ENCODE results near the gene CD2.

The CD2 gene

GRCh38 chr1:116717318-116717717 is 36.9 kb upstream of the CD2 start:
- no peak overlapping the region for H3K27ac ChIP-seq
- in situ Hi-C loops (cut with HindIII; ENCODE audit: low pct_ligation_motif_present, low sequenced_read_pairs): no loop called here
- TF ChIP-seq, protein P1, sequence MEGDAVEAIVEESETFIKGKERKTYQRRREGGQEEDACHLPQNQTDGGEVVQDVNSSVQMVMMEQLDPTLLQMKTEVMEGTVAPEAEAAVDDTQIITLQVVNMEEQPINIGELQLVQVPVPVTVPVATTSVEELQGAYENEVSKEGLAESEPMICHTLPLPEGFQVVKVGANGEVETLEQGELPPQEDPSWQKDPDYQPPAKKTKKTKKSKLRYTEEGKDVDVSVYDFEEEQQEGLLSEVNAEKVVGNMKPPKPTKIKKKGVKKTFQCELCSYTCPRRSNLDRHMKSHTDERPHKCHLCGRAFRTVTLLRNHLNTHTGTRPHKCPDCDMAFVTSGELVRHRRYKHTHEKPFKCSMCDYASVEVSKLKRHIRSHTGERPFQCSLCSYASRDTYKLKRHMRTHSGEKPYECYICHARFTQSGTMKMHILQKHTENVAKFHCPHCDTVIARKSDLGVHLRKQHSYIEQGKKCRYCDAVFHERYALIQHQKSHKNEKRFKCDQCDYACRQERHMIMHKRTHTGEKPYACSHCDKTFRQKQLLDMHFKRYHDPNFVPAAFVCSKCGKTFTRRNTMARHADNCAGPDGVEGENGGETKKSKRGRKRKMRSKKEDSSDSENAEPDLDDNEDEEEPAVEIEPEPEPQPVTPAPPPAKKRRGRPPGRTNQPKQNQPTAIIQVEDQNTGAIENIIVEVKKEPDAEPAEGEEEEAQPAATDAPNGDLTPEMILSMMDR (IDR thresholded peaks at IDR 0.05; ENCODE audit: low read depth, low read length, missing control alignments): no peak
- no peak for DNase-seq
- no peak overlapping the region for H3K4me3 ChIP-seq (ENCODE audit: low read depth, low read length)
- no peaks in the 10 kb centered on the region for H3K27me3 ChIP-seq (replicated peaks)
- H3K36me3 ChIP-seq (replicated peaks): no peaks in the 10 kb centered on the region

- Histone ChIP-seq H3K36me3 (replicated peaks) (no peaks in the 10 kb centered on the region), H3K4me3 (ENCODE audit: low read depth, low read length) (no peak overlapping the region), H3K27me3 (replicated peaks) (no peaks in the 10 kb centered on the region), H3K27ac (no peak overlapping the region)
- DNase-seq: no peak
- TF ChIP-seq, protein P1 (IDR thresholded peaks at IDR 0.05; ENCODE audit: low read depth, low read length, missing control alignments): no peak
- in situ Hi-C loops (cut with HindIII; ENCODE audit: low pct_ligation_motif_present, low sequenced_read_pairs): no loop called here
Observed at GRCh38 chr1:116720364-116721038, 33.7 kb upstream of the CD2 start.

GRCh38 chr1:116721039-116721405 is 33.2 kb upstream of the CD2 start:
- TF ChIP-seq, protein P1 (IDR thresholded peaks at IDR 0.05; ENCODE audit: low read depth, low read length, missing control alignments): no peak
- no peaks in the 10 kb centered on the region for H3K36me3 ChIP-seq (replicated peaks)
- no peak overlapping the region for H3K27ac ChIP-seq
- H3K27me3 ChIP-seq (replicated peaks): no peaks in the 10 kb centered on the region
- DNase-seq: no peak
- no peak overlapping the region for H3K4me3 ChIP-seq (ENCODE audit: low read depth, low read length)
- in situ Hi-C loops (cut with HindIII; ENCODE audit: low pct_ligation_motif_present, low sequenced_read_pairs): no loop called here

DNA sequence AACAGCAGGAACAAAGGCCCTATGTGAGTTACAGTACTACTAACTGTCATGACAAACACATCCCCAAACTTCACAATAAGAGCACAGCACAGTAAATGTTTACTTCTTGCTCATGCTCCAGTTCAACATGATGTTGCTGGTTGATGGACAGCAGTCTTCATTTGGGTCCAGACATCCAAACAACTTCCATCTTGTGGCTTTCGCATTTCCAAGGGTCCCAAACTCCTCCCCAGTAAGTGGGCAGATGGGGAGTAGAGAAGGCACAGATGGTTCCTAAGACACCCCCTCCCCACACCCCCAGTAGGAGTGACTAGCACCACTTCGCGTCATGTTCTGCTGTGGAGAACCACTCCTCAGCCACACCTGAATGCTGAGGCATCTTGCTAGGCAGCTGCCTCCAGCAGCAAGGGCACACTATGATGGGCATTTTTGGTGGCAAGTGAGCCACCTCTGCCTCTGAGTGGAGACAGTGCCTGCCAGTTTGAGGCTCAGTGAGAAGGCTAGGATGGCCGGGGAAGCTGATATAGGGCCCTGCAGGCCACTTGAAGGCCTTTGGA is 32.7 kb upstream of the CD2 start:
- Histone ChIP-seq H3K27ac (no peak overlapping the region), H3K4me3 (ENCODE audit: low read depth, low read length) (no peak overlapping the region), H3K27me3 (replicated peaks) (no peaks in the 10 kb centered on the region), H3K36me3 (replicated peaks) (no peaks in the 10 kb centered on the region)
- DNase-seq: no peak
- TF ChIP-seq, protein P1 (IDR thresholded peaks at IDR 0.05; ENCODE audit: low read depth, low read length, missing control alignments): no peak
- in situ Hi-C loops (cut with HindIII; ENCODE audit: low pct_ligation_motif_present, low sequenced_read_pairs): no loop called here

DNA sequence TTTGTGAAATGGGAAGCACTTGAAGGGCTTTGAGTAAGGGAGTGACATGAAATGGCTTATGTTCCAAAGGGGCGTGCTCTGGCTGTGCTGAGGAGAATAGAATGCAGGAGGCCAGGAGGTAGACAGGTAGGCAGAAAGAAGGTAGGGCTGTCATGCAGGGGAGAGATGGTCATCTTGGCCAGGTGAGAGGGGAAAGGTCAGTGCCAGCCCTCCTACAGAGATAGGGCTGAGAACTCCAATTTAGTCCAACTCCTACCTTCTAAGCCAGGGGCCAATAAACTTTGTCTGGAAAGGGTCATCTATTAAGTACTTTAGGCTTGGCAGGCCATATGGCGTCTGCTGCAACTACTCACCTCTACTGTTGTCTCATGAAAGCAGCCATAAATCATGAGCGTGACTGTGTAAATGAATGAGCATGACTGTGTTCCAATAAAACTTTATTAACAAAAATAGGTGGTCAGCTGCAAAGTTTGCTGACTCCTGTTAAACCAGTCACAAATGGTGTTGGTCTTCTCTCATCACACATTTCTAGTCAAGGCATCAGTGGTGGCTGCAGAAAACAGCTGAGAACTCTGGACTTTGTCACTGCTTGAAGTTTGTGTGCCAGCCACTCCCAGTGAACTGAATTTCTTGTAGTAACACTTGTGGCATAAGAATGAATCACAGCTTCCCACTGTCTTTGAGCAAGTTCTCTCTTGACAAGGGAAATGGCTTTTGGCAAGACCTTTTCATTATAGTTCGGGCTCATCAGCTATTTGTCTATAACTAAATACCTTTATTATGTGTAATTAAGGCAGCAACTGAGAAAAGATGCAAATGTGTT is 32.0 kb upstream of the CD2 start:
- TF ChIP-seq, protein P1 (IDR thresholded peaks at IDR 0.05; ENCODE audit: low read depth, low read length, missing control alignments): no peak
- DNase-seq: no peak
- no peak overlapping the region for H3K27ac ChIP-seq
- in situ Hi-C loops (cut with HindIII; ENCODE audit: low pct_ligation_motif_present, low sequenced_read_pairs): no loop called here
- no peaks in the 10 kb centered on the region for H3K27me3 ChIP-seq (replicated peaks)
- H3K4me3 ChIP-seq (ENCODE audit: low read depth, low read length): no peak overlapping the region
- no peaks in the 10 kb centered on the region for H3K36me3 ChIP-seq (replicated peaks)
